HL-60 (cell line): Measurements from ENCODE around the gene NFASC.

Source experiments
- DNase-seq, 2 experiments: peaks; one replicate each; pipeline ENCODE4 v3.0.0-alpha.2; 2010 to 2020; ENCODE audit warnings: low read depth in 1 of 2, low spot score in 1 of 2
- H3K27ac ChIP-seq: fragments of 250-450 bp; sonication (Bioruptor Pico); replicated peaks from 2 replicates; pipeline ENCODE4 v1.5.1; 2020; ENCODE audit warnings: mild to moderate bottlenecking, moderate library complexity
- H3K27me3 ChIP-seq: fragments of 250-450 bp; sonication (Bioruptor Pico); 2 replicates; pipeline ENCODE4 v1.5.1; 2021; ENCODE audit warnings: mild to moderate bottlenecking, moderate library complexity; ENCODE audit not compliant: insufficient read depth, poor library complexity, severe bottlenecking
- H3K4me3 ChIP-seq: replicated peaks from 2 replicates; pipeline ENCODE4 v1.5.1; 2011; ENCODE audit warnings: mild to moderate bottlenecking, control low read depth, low read length; ENCODE audit not compliant: insufficient read depth
- CTCF ChIP-seq: IDR thresholded peaks from one replicate; pipeline ENCODE4 v1.5.1; 2011; ENCODE audit warnings: low read length, control low read depth, inconsistent platforms; ENCODE audit not compliant: insufficient read depth
- GABPA ChIP-seq: IDR thresholded peaks from 2 replicates; pipeline ENCODE4 v1.6.1; 2012; ENCODE audit warnings: low read depth
- POLR2AphosphoS5 ChIP-seq: IDR thresholded peaks from 2 replicates; pipeline ENCODE4 v1.6.1; 2012; ENCODE audit warnings: low read depth
- REST ChIP-seq: IDR thresholded peaks from 2 replicates; pipeline ENCODE4 v1.6.1; 2012; ENCODE audit warnings: low read depth; ENCODE audit not compliant: insufficient replicate concordance
- SPI1 ChIP-seq: IDR thresholded peaks from 2 replicates; pipeline ENCODE4 v1.6.1; 2012; ENCODE audit warnings: low read depth, mild to moderate bottlenecking, borderline replicate concordance

The NFASC gene

GRCh38 chr1:204896787-204897469 lies 26.3 kb downstream of the NFASC start:
- DNase-seq: no peak
- H3K27me3 ChIP-seq: peaks cover 6% of the 10 kb centered on the region

GRCh38 chr1:204900721-204901120 lies 30.1 kb downstream of the NFASC start:
- Histone ChIP-seq H3K4me3 (no peak overlapping the region), H3K27ac (no peak overlapping the region), H3K27me3 (peaks cover 4% of the 10 kb centered on the region)
- no peak for DNase-seq
- no peak for TF ChIP-seq CTCF
- TF ChIP-seq GABPA: no peak
- TF ChIP-seq POLR2AphosphoS5: no peak
- TF ChIP-seq REST: no peak
- TF ChIP-seq SPI1: no peak

More at GRCh38 chr1:204896787-204897469, 26.3 kb downstream of the NFASC start:
- no peak for TF ChIP-seq SPI1
- TF ChIP-seq REST: no peak
- TF ChIP-seq GABPA: no peak
- TF ChIP-seq POLR2AphosphoS5: no peak
- TF ChIP-seq CTCF: no peak
- no peak overlapping the region for H3K4me3 ChIP-seq
- no peak overlapping the region for H3K27ac ChIP-seq

- Histone ChIP-seq H3K27me3 (peaks cover 5% of the 10 kb centered on the region), H3K4me3 (no peak overlapping the region), H3K27ac (no peak overlapping the region)
- DNase-seq: no peak
- TF ChIP-seq REST (no peak), POLR2AphosphoS5 (no peak), SPI1 (no peak), GABPA (no peak), CTCF (no peak)
These were observed 32.0 kb downstream of the NFASC start for GRCh38 chr1:204902671-204903070.
